Measurements from ENCODE around the gene RAE1.

DNA sequence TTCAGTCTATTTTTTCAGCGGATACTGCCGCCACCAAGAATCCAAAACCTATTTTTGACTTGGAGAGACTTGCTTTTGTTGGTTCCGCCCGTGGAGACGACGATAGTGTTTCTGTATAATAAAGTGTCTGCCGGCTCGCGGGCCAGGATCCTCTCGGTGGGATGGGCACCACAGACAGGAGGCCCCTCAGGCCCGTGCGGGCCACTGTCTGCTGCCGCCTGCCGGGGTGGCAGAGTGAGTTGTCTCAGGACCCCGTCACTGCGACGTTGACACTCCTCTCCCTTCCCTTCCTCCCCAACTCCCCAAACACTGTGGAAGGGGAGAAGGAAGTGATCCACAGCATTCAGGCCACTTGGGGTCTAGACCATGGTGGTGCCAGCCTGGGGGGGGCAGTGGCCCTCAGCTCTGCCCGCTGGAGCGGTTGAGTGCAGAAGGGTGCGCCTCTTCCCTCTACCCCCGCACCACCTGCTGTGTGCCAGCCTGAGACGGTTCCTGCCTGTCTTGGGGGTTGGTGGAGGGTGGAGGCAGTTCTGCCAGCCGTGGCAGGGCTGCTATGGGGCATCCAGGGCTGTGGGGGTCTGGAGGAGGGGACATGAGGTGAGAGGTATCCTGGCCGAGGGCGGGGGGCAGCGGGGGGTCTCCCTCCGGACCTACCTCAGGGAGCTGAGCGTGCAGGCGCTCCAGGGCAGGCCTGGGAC, 57.6 kb downstream of the RAE1 start:
- no peak for TF ChIP-seq POLR2A (IDR thresholded peaks at IDR 0.05)
- TF ChIP-seq, protein P1, sequence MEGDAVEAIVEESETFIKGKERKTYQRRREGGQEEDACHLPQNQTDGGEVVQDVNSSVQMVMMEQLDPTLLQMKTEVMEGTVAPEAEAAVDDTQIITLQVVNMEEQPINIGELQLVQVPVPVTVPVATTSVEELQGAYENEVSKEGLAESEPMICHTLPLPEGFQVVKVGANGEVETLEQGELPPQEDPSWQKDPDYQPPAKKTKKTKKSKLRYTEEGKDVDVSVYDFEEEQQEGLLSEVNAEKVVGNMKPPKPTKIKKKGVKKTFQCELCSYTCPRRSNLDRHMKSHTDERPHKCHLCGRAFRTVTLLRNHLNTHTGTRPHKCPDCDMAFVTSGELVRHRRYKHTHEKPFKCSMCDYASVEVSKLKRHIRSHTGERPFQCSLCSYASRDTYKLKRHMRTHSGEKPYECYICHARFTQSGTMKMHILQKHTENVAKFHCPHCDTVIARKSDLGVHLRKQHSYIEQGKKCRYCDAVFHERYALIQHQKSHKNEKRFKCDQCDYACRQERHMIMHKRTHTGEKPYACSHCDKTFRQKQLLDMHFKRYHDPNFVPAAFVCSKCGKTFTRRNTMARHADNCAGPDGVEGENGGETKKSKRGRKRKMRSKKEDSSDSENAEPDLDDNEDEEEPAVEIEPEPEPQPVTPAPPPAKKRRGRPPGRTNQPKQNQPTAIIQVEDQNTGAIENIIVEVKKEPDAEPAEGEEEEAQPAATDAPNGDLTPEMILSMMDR (IDR thresholded peaks at IDR 0.05) = no peak
